Measurements from ENCODE around the gene ATP1A2.

DNA sequence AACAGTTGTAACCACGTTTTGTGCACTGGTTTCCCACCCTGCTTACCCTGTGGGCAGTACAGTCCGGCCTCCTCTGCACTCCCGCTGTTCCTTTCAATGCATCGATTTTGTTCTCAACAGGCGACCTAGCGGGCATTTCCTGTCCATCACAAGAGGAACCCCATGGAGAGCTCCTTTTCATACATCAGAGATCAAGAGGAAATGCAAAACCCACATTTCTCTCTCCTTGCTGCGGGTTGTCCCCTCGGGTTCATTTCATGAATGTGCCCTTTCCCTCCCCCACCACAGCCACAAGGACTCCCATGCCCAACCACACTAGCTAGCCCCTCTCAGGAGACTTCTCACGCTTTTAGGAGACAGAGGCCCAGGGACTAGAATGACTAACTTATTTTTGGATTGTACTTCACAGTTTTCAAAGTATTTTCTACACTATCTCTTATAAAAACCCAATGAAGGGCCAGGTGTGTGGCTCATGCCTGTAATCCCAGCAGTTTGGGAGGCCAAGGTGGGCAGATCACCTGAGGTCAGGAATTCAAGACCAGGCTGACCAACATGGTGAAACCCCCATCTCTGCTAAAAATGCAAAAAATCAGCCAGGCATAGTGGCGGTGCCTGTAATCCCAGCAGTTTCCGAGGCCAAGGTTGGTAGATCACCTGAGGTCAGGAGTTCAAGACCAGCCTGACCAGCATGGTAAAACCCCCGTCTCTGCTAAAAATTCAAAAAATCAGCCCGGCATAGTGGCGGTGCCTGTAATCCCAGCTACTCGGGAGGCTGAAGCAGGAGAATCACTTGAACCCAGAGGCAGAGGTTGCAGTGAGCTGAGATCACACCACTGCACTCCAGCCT is 54.2 kb downstream of the ATP1A2 start:
- TF ChIP-seq, protein P1, sequence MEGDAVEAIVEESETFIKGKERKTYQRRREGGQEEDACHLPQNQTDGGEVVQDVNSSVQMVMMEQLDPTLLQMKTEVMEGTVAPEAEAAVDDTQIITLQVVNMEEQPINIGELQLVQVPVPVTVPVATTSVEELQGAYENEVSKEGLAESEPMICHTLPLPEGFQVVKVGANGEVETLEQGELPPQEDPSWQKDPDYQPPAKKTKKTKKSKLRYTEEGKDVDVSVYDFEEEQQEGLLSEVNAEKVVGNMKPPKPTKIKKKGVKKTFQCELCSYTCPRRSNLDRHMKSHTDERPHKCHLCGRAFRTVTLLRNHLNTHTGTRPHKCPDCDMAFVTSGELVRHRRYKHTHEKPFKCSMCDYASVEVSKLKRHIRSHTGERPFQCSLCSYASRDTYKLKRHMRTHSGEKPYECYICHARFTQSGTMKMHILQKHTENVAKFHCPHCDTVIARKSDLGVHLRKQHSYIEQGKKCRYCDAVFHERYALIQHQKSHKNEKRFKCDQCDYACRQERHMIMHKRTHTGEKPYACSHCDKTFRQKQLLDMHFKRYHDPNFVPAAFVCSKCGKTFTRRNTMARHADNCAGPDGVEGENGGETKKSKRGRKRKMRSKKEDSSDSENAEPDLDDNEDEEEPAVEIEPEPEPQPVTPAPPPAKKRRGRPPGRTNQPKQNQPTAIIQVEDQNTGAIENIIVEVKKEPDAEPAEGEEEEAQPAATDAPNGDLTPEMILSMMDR (IDR thresholded peaks at IDR 0.05): no peak
- TF ChIP-seq POLR2A (IDR thresholded peaks at IDR 0.05): no peak
